ENCODE measurements around the gene SLC22A13.
"Not testable (repeated sequence)": the region's sequence is repeated elsewhere in the genome, so short reads cannot be mapped to it uniquely, and the experiment has no call there.

Gene SLC22A13

GRCh38 chr3:38306941-38307340, 41.3 kb downstream of the SLC22A13 start:
- DNase-seq (ENCODE audit: low spot score): no peak

GRCh38 chr3:38307599-38307998, 42.0 kb downstream of the SLC22A13 start:
- DNase-seq (ENCODE audit: low spot score): no peak

- no peak for DNase-seq (ENCODE audit: low spot score)
These were observed 42.8 kb downstream of the SLC22A13 start for GRCh38 chr3:38308456-38308855.

- DNase-seq (ENCODE audit: low spot score): no peak
These were observed 45.9 kb downstream of the SLC22A13 start for GRCh38 chr3:38311476-38311875.

- no peak for DNase-seq (ENCODE audit: low spot score)
These were observed 46.3 kb downstream of the SLC22A13 start for GRCh38 chr3:38311941-38312340.

GRCh38 chr3:38312356-38312755, 46.7 kb downstream of the SLC22A13 start:
- no peak for DNase-seq (ENCODE audit: low spot score)

GRCh38 chr3:38313263-38313662, 47.7 kb downstream of the SLC22A13 start:
- no peak for DNase-seq (ENCODE audit: low spot score)

GRCh38 chr3:38313695-38314094, 48.1 kb downstream of the SLC22A13 start:
- DNase-seq (ENCODE audit: low spot score): no peak

GRCh38 chr3:38314112-38314763, 48.6 kb downstream of the SLC22A13 start:
- DNase-seq (ENCODE audit: low spot score): no peak

GRCh38 chr3:38314764-38315487, 49.3 kb downstream of the SLC22A13 start:
- no peak for DNase-seq (ENCODE audit: low spot score)

- no peak for DNase-seq (ENCODE audit: low spot score)
These were observed 50.0 kb downstream of the SLC22A13 start for GRCh38 chr3:38315488-38316230.

GRCh38 chr3:38316356-38317191, 51.0 kb downstream of the SLC22A13 start:
- DNase-seq (ENCODE audit: low spot score): no peak

GRCh38 chr3:38317192-38317759, 51.7 kb downstream of the SLC22A13 start:
- no peak for DNase-seq (ENCODE audit: low spot score)

GRCh38 chr3:38318766-38319671, 53.4 kb downstream of the SLC22A13 start:
- no peak for DNase-seq (ENCODE audit: low spot score)

- DNase-seq (ENCODE audit: low spot score): not testable (repeated sequence)
These were observed 55.0 kb downstream of the SLC22A13 start for GRCh38 chr3:38320638-38321037.

- DNase-seq (ENCODE audit: low spot score): no peak
These were observed 57.4 kb downstream of the SLC22A13 start for GRCh38 chr3:38323060-38323459.

GRCh38 chr3:38325256-38325655, 59.6 kb downstream of the SLC22A13 start:
- DNase-seq (ENCODE audit: low spot score): no peak

GRCh38 chr3:38327335-38328009, 61.9 kb downstream of the SLC22A13 start:
- no peak for DNase-seq (ENCODE audit: low spot score)

Data from putamen (tissue), 1 donor.